Astrocyte of the spinal cord (primary cell): ENCODE measurements around the gene OR2V1.
"Not testable (repeated sequence)": the region's sequence is repeated elsewhere in the genome, so short reads cannot be mapped to it uniquely, and the experiment has no call there.

Experiments
- DNase-seq: peaks from one replicate; pipeline ENCODE4 v3.0.0; 2011; ENCODE audit warnings: low read depth, low spot score
- H3K4me3 ChIP-seq: 2 replicates; pipeline ENCODE4 v1.5.1; 2011; ENCODE audit warnings: low read depth, mild to moderate bottlenecking, low read length, moderate library complexity
- CTCF ChIP-seq: IDR thresholded peaks from 2 replicates; pipeline ENCODE4 v1.5.1; 2012; ENCODE audit warnings: low read depth, mild to moderate bottlenecking, low read length, inconsistent platforms
- in situ Hi-C: cut with HindIII; loops from 2 replicates; pipeline ENCODE4 v1.10.0; 2017; ENCODE audit warnings: low sequenced_read_pairs

The OR2V1 gene

DNA sequence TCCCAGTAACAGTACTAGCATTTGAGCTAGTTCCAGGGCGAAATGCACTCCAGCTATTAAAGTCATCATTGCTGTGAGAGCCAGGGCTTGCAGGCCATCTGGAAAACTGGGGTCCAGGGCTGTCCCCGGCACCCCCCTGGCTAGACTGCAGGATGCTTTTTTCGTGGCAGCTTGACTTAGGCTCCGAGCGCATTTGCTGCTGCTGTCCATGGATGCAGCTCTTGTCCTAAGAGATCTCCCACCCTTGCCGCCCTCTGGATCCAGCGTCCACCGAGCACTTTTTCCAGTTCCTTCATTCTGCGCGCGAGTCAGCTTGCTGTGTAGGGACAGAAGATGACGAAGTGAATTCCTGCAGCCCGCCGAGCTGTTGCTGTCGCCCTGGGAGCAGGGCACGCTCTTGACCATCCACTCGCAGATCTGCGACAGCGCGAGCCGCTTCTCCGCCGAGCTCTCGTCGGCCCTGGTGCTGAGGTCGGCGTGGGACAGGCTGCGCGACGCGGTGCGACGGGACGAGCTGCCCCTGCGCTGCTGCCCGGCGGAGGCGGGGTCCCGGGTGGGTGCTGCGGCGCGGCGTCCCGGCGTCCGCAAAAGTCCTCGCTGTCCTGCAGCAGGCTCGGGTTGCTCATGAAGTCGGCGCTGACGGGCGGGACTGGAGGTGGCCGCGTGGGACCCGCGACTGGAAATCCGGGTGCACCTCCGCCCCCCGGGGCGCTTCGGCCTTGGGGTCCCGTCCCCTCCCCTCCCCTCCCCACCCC lies 30.7 kb downstream of the OR2V1 start:
- no peak for DNase-seq
- in situ Hi-C loops: no loop called here
- no peak overlapping the region for H3K4me3 ChIP-seq
- no peak for TF ChIP-seq CTCF

GRCh38 chr5:181099602-181100086 lies 31.3 kb downstream of the OR2V1 start:
- no peak for DNase-seq
- in situ Hi-C loops: no loop called here
- no peak overlapping the region for H3K4me3 ChIP-seq
- TF ChIP-seq CTCF: no peak

DNA sequence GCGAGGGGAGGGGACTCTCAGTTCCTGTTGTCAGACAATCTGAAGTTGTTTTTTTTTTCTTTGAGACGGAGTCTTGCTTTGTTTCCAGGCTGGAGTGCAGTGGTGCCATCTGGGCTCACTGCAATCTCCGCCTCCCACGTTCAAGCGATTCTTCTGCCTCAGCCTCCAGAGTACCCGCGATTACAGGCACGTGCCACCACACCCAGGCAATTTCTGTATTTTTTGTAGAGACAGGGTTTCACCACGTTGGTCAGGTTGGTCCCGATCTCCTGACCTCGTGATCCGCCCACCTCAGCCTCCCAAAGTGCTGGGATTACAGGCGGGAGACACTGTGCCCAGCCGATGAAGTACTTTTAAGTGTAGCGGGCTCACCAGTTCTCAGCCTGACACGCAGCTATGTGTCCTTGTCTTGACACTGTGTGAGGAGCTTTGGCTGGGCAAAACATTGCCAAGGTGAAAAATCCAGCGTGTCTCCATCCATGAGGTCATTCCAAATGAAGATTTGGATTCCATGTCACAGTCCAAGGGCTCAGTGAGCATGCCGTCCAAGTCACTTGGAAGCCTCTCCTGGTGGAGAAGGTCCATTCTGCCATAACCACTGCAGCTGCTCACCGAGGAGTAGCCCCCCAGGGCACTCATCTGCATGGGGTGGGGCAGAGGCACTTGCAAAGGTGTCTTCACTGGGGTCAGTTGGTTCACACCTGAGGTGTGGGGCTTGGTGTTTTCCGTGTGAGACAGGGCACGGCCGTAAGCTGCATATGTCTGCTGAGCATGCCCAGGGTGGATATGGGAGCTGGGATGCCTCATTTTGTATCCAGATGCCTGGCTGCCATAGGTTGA lies 32.0 kb downstream of the OR2V1 start:
- no peak overlapping the region for H3K4me3 ChIP-seq
- in situ Hi-C loops: no loop called here
- no peak for TF ChIP-seq CTCF
- no peak for DNase-seq

GRCh38 chr5:181097759-181098491 lies 33.0 kb downstream of the OR2V1 start:
- H3K4me3 ChIP-seq, in situ Hi-C loops, DNase-seq: not testable (repeated sequence)

DNA sequence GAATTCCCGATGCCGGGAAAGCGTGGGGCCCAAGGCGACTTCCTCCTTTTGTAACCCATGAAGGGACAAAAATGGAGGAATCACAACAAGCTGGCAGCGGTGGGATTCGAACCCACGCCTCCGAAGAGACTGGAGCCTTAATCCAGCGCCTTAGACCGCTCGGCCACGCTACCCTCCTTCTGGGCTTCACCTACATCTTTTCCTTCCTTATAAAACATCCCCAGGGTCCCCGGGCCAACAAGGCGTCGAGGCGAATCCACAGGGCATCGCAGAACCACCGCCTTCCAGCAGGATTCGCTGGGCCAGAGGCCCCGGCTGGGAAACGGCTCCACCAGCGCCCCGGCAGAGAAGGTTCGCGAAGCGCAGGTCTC lies 33.6 kb downstream of the OR2V1 start:
- in situ Hi-C loops, H3K4me3 ChIP-seq, DNase-seq: not testable (repeated sequence)

DNA sequence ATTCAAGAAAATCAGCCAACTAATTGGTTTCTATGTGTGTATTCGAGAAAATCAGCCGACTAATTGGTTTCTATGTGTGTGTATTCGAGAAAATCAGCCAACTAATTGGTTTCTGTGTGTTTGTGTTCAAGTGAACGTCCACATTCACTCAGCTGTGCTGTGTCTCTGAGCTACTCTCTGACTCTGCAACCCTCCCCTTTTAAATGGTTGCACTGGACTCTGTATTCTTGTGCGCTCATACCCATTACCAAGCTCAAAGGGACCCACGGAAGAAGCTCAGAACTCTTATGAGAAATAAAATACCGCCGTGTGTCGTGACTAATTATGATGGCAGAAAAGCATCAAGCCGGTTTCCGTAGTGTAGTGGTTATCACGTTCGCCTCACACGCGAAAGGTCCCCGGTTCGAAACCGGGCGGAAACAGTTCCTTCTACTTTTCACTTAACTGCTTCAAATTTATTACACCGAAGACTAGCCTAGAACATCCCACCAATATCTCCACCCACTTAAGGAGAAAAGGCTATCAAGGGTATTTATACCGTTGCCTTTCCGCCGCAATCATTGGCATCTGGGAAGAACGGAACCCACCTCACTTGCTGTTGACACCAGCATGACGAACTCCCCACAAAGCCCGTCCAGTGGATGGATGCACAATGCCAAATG lies 34.1 kb downstream of the OR2V1 start:
- in situ Hi-C loops, DNase-seq, H3K4me3 ChIP-seq: not testable (repeated sequence)

DNA sequence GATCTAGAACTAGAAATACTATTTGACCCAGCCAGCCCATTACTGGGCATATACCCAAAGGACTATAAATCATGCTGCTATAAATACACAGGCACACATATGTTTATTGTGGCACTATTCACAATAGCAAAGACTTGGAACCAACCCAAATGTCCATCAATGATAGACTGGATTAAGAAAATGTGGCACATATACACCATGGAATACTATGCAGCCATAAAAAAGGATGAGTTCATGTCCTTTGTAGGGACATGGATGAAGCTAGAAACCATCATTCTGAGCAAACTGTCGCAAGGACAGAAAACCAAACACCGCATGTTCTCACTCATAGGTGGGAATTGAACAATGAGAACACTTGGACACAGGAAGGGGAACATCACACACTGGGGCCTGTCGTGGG lies 35.8 kb downstream of the OR2V1 start:
- H3K4me3 ChIP-seq, DNase-seq, in situ Hi-C loops: not testable (repeated sequence)

- H3K4me3 ChIP-seq: no peak overlapping the region
- no peak for DNase-seq
- TF ChIP-seq CTCF: no peak
- in situ Hi-C loops: no loop called here
Measured at GRCh38 chr5:181092428-181092827, 38.5 kb downstream of the OR2V1 start.
